GM19468 (cell line): Measurements from ENCODE around the gene YTHDC1.
"Not testable (repeated sequence)": the region's sequence is repeated elsewhere in the genome, so short reads cannot be mapped to it uniquely, and the experiment has no call there.

Experiments used
- ATAC-seq: cut with Tn5 transposase; IDR thresholded peaks from one replicate; pipeline ENCODE4 v1.9.1; 2021; ENCODE audit warnings: mild to moderate bottlenecking, moderate library complexity, moderate number of reproducible peaks; ENCODE audit not compliant: unreplicated experiment; ENCODE audit errors: extremely low read depth

YTHDC1 gene

DNA sequence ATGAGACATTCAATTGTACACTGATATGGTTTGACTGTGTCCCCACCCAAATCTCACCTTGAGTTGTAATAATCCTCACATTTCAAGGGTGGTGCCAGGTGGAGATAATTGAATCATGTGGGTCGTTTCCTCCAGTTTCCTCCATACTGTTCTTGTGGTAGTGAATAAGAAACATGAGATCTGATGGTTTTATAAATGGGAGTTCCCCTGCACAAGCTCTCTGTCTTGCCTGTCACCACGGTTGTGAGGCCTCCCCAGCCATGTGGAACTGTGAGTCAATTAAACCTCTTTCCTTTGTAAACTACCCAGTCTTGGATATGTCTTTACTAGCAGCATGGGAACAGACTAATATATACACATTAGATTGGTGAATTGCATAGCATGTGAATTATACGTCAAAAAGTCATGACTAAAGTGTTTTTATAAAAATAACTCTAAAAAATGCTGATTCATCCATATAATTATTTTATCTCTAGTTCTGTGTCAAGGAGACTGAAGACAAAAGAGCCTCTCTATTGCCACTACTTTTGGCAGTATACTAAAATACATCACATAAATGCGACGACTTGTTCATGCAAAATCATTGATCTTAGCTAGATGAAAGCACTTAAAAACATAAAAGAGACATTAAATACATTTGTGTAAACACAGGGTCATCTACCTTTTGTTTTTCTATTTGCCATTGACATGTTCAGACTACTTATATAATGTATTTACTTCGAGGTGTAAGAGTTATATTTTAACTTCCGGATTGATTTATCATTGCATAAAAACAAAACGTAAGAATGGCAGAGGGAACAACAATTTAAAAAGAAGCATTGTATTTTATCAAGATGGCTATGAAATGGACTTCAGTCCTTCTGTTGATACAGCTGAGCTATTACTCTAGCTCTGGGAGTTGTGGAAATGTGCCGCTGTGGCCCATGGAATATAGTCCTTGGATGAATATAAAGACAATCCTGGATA, 50.1 kb downstream of the YTHDC1 start:
- ATAC-seq: no peak

DNA sequence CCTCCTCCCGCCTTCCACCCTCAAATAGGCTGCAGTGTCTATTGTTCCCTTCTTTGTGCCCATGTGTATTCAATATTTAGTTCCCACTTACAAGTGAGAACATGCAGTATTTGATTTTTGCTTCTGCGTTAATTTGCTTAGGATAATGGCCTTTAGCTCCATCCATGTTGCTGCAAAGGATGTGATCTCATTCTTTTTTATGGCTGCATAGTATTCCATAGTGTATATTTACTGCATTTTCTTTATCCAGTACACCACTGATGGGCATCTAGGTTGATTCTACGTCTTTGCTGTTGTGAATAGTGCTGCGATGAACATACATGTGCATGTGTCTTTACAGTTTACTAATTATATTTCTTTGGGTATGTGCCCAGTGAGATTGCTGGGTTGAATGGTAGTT, 52.8 kb downstream of the YTHDC1 start:
- no peak for ATAC-seq

DNA sequence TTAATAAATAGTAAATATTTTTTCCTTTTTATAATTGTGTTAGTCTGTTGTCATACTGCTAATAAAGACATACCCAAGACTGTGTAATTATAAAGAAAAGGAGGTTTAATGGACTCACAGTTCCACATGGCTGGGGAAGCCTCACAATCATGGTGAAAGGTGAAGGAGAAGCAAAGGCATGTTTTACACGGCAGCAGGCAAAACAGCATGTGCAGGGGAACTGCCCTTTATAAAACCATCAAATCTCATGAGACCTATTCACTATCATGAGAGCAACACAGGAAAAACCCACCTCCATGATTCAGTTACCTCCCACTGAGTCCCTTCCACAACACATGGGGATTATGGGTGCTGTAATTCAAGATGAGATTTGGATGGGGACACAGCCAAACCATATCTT, 58.6 kb downstream of the YTHDC1 start:
- ATAC-seq: no peak

DNA sequence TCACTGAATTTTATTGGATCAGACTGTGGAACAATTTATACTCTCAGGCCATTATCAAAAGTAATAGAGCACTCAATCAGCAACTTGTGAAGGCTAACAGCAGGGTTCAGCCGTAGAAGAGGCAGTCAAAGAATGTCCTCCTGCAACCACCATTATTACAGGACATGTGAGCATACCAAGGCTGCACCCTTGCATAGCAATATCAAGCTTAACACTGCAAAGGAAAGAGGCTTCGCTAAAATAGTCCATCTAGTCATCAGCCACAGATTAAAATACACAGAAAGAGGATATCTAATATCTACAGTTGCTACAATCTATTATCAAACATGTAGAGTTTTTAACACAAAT, 61.5 kb downstream of the YTHDC1 start:
- no peak for ATAC-seq

DNA sequence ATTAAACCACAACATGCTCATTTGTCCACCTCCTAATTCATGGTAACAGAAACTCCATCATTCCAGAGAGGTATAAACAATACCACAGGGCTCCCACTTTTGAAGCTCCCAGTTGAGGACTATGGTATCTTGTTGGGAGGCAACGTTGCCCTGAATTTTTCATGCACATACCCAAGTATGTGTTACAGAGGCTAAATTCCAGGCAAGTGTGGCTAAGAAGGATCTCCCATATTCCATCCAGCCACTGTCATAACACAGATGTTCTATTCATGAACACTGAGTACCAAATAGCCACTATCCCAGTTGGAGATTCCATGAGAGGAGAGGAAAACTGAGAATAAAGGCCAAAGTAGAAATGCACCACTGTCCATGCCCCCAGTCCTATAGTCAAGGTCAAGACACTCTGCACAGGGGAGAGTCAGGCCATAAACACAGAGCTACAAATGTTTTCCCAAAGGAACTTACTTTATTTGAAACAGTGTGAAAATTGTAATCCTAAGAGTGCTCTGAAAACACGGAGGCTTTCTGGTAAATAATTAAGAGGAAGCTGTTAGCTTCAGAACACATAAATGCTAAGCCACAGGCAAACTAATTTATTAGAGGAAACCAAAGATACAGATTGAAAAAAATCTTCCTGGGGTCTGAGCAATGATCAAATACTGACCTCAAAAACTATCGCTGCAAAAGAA, 62.0 kb downstream of the YTHDC1 start:
- no peak for ATAC-seq

DNA sequence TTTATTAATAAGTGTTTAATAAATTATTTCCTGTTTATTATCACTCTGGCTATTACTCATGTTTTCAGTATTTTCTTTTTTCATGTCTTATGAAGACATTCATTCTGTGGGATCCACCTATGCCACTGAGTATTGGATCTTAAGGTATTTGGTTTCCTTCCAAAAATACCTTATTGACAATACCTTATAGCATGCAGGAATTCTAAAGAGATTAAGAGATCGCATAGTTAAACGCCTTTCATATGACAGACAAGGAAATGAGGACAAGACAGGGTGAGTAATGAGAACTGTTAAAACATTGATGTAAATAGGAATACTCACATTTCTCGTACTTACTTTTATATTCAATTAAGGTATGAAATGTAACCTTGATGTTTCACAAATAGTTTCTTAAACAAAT, 66.2 kb downstream of the YTHDC1 start:
- ATAC-seq: no peak

DNA sequence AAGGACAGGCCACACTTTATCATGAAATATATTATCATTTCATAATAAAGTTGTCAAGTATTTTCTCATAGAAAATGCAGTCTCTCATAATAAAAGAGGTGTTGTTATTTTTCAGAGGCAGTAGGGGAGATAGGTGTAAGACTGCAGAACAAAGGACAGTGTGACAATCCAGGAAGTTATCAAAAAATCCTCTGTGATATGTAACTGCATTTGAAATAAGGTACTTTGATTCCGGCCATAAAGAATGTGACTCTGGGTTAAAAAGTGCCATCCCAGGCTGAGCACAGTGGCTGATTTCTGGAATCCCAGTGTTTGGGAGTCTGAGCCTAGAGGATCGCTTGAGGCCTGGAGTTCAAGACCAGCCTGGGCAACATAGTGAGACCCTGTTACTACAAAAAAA, 66.8 kb downstream of the YTHDC1 start:
- ATAC-seq: no peak

DNA sequence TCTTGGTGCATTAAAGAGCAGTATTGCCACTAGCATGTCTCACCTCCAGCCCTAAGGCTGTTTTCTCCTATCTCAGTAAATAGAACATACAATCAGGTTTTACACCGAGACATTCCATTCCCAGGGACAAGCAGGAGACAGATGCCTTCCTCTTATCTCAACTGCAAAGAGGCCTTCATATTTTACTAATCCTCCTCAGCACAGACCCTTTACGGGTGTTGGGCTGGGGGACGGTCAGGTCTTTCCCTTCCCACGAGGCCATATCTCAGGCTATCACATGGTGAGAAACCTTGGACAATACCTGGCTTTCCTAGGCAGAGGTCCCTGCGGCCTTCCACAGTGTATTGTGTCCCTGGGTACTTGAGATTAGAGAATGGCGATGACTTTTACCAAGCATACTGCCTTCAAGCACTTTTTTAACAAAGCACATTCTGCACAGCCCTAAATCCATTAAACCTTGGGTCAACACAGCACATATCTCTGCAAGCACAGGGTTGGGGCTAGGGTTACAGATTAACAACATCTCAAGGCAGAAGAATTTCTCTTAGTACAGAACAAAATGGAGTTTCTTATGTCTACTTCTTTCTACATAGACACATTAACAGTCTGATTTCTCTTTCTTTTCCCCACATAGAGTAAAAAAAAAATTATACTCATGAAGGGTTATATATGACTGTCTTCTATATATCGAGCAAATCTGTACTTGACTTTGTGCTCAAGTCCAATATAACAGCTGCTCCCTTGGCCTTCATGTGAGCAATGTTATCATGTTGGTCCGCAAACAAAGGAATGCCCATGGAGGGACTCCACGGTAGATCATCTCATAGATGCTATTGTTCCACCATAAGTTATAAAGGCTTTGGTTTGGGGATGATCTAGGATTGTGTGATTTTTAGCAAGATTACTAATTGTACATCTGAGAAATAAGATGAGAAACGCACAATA, 67.8 kb downstream of the YTHDC1 start:
- not testable (repeated sequence) for ATAC-seq

DNA sequence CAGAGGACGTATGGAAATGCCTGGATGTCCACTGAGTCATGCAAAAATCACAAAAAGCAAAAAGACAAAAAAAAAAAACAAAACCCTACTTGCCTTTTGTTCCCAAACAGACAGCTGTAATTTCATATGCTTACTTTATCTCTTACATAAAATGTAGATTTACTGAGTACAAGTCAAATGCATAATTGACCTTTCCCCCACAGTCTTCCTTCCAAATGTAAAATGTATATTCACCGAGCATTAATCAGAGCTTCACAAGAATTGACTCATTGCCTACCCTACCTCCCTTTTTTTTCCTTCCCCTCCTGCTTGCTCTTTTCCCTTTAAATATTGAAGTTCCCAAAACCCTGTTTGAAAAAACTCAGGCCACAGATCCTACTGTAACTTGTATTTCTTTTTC, 71.9 kb downstream of the YTHDC1 start:
- ATAC-seq: no peak

DNA sequence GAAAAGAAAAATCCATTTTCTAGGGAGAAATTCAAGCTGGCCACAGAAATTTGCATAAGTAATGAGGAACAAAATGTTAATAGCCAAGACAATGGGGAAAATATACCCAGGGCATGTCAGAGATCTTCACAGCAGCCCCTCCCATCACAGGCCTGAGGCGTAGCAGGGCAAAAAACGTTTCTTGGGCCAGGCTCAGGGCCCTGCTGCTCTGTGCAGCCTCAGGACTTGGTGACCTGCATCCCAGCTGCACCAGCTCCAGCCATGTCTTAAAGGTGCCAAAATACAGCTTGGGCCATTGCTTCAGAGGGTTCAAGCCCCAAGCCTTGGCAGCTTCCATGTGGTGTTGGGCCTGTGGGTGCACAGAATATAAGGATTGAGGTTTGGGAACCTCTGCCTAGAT, 72.3 kb downstream of the YTHDC1 start:
- no peak for ATAC-seq

DNA sequence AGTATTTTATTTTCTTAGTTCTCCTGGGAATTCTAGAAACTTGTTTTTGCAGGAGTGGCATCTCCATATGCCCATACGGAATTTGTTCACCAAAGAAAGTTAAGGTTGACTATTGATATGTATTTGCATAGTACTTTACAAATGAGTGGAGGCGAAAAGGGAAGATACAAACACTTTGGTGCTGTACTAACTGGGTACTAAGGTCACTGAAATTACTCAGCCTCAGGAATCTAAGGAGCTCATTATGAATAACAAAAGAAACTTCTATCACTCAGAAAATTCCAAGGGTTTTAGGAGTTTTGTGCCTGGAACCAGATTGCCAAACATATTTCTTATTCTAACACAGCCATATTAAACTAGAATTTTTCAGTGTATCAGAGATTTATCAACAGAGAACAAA, 77.0 kb downstream of the YTHDC1 start:
- ATAC-seq: no peak

DNA sequence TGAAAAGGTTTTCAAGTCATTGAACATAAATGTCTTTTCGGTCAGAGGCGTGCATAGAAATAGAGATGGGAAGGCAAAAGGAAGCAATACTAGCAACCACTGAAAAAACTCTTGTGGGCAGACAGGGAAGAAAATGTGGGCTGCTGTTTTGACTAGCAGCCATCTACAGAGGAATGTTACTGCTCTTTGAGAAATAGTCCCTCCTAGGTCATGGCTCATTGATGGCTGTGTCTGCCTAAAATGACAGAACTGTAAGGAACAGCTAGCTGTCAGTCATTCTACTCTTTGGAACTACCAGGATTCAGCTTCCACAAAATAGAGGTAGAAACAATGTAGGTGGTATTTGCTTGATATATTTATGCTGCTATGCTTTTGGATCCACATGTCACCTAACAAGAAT, 77.5 kb downstream of the YTHDC1 start:
- peak; percentile 14 for ATAC-seq

DNA sequence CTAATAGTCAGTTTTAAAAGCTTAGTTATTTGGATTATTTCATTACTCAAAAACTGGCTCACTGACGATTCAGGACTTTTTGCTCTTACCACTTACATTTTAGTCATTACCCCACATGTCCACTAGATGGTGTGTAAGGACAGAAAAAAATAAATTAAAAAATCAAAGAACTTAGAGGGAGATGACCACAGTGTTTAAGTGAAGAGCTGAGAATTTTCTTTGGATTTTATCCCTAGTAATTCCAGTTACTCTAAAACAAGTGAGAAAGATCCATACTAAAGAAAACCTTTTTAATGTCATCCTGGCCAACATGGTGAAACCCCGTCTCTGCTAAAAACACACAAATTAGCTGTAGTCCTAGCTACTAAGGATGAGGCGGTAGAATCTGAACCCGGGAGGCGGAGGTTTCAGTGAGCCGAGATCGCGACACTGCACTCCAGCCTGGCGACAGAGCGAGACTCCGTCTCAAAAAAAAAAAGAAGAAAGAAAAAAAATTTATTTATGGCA, 78.0 kb downstream of the YTHDC1 start:
- ATAC-seq: peak; percentile 49

DNA sequence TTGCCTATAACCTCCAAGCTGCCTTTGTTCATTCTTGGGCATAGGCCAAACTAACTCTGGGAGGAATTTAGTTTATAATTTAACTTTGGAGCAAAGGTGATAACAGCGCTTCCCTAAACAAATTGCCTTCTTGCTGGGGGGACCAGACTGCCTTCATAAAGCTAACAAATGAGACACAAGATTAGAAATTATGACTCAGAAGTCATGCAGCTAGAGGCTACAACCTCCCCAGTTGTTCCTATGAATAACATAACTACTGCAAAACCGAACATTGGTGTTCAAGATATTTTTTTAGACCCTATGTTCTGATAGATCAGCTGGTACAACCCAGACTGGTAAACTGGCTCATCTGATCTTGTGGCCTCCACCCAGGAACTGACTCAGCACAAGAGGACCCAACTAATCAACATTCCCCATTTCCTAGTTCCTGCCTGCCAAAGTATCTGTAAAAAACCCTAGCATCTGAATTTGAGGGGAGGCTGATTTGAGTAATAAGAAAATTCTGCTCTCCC, 82.4 kb downstream of the YTHDC1 start:
- no peak for ATAC-seq

DNA sequence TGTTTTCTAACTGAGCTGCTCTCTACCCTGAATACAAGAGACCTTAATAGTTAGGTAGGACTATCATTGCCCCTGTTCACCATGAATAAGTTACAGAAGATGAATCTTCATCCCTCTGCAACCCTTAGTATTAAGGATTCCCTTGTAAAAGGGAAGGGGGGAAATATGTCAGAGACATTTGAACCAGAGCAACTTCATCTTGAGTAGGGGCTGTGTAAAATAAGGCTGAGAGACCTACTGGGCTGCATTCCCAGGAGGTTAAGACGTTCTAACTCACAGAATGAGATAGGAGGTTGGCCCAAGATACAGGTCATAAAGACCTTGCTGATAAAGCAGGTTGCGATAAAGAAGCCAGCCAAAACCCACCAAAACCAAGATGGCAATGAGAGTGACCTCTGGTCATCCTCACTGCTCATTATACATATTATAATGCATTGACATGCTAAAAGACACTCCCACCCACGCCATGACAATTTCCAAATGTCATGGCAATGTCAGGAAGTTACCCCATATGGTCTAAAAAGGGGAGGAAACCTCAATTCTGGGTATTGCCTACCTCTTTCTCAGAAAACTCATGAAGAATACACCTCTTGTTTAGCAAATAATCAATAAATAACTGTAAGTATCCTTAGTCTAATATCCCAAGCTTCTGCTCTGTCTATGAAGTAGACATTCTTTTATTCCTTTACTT, 84.9 kb downstream of the YTHDC1 start:
- no peak for ATAC-seq
